HFF-Myc (cell line): ENCODE data around the gene CAMK2N1.
A peak's percentile ranks its signal among the peaks of the same experiment; 100 is the strongest.

Source experiments
- DNase-seq: peaks from one replicate; pipeline ENCODE4 v3.0.0-alpha.2; 2011; ENCODE audit warnings: low read depth; ENCODE audit errors: extremely low read depth
- H3K4me3 ChIP-seq: replicated peaks from 2 replicates; pipeline ENCODE4 v1.5.1; 2011; ENCODE audit warnings: low read depth, mild to moderate bottlenecking, control low read depth, low read length
- CTCF ChIP-seq: IDR thresholded peaks from 2 replicates; pipeline ENCODE4 v1.5.1; 2012; ENCODE audit warnings: mild to moderate bottlenecking, low read depth, low read length, control low read depth; ENCODE audit errors: missing control alignments

CAMK2N1 gene

GRCh38 chr1:20443703-20444586, 42.1 kb downstream of the CAMK2N1 start:
- no peak for DNase-seq
- no peak for TF ChIP-seq CTCF
- H3K4me3 ChIP-seq = no peak overlapping the region

- DNase-seq = peak; percentile 35
- no peak overlapping the region for H3K4me3 ChIP-seq
- TF ChIP-seq CTCF = no peak
Measured at GRCh38 chr1:20442920-20443625, 42.9 kb downstream of the CAMK2N1 start.

- TF ChIP-seq CTCF = no peak
- no peak overlapping the region for H3K4me3 ChIP-seq
- DNase-seq = no peak
Measured at GRCh38 chr1:20440785-20441200, 45.2 kb downstream of the CAMK2N1 start.

- no peak overlapping the region for H3K4me3 ChIP-seq
- no peak for TF ChIP-seq CTCF
- DNase-seq = no peak
Measured at GRCh38 chr1:20439282-20439681, 46.7 kb downstream of the CAMK2N1 start.

GRCh38 chr1:20437640-20438039, 48.4 kb downstream of the CAMK2N1 start:
- H3K4me3 ChIP-seq = no peak overlapping the region
- no peak for TF ChIP-seq CTCF
- no peak for DNase-seq

GRCh38 chr1:20432891-20433290, 53.1 kb downstream of the CAMK2N1 start:
- no peak for TF ChIP-seq CTCF
- H3K4me3 ChIP-seq = no peak overlapping the region
- no peak for DNase-seq
